HUDEP-2 (cell line): ENCODE results near the gene AK4.
"Not testable (repeated sequence)": the region's sequence is repeated elsewhere in the genome, so short reads cannot be mapped to it uniquely, and the experiment has no call there.

ENCODE experiments used
- DNase-seq, 76 experiments: peaks; one replicate each; lab custom pipeline; 2025; ENCODE audit not compliant: unreplicated experiment in 76 of 76; lab: John Stamatoyannopoulos, UW

Gene AK4

GRCh38 chr1:65150108-65150463 is 2.1 kb downstream of the AK4 start:
- DNase-seq = no peak

GRCh38 chr1:65150583-65151263 is 2.7 kb downstream of the AK4 start:
- DNase-seq = no peak

- peak in 19 of 76 experiments; percentile 2 to 50 (median 21) for DNase-seq
Observed at GRCh38 chr1:65151641-65152040, 3.6 kb downstream of the AK4 start.

- DNase-seq = no peak
Observed at GRCh38 chr1:65153635-65154034, 5.6 kb downstream of the AK4 start.

- DNase-seq = no peak
Observed at GRCh38 chr1:65156910-65157545, 9.0 kb downstream of the AK4 start.

- no peak for DNase-seq
Observed at GRCh38 chr1:65157546-65157941, 9.5 kb downstream of the AK4 start.

- peak in 1 of 76 experiments; percentile 29 for DNase-seq
Observed at GRCh38 chr1:65159291-65159688, 11.3 kb downstream of the AK4 start.

GRCh38 chr1:65159801-65160523 is 12.0 kb downstream of the AK4 start:
- DNase-seq = no peak

- DNase-seq = no peak
Observed at GRCh38 chr1:65163201-65163805, 15.3 kb downstream of the AK4 start.

GRCh38 chr1:65164101-65164500 is 16.1 kb downstream of the AK4 start:
- not testable (repeated sequence) for DNase-seq

GRCh38 chr1:65164633-65165032 is 16.6 kb downstream of the AK4 start:
- DNase-seq = no peak

GRCh38 chr1:65165269-65165993 is 17.4 kb downstream of the AK4 start:
- peak in 68 of 76 experiments; percentile 16 to 90 (median 69) for DNase-seq

- peak in 3 of 76 experiments; percentile 2 to 18 (median 7) for DNase-seq
Observed at GRCh38 chr1:65166572-65167305, 18.7 kb downstream of the AK4 start.

- DNase-seq = no peak
Observed at GRCh38 chr1:65167586-65168242, 19.7 kb downstream of the AK4 start.

GRCh38 chr1:65168867-65169266 is 20.9 kb downstream of the AK4 start:
- DNase-seq = no peak

- DNase-seq = no peak
Observed at GRCh38 chr1:65170511-65171142, 22.6 kb downstream of the AK4 start.

GRCh38 chr1:65172936-65173690 is 25.1 kb downstream of the AK4 start:
- DNase-seq = no peak

GRCh38 chr1:65174585-65174984 is 26.6 kb downstream of the AK4 start:
- peak in 34 of 76 experiments; percentile 1 to 64 (median 26) for DNase-seq
